Mesothelial cell of epicardium (in vitro differentiated cells): ENCODE measurements around the gene VSTM2B. TPM values are rescaled to one million over a fixed set of nuclear protein-coding genes. Genes with fewer than 3 reads are reported as not detected.

ENCODE experiments used
- DNase-seq, 2 experiments: peaks; one replicate each; pipeline ENCODE4 v3.0.0; 2021; ENCODE audit warnings: low spot score in 2 of 2; ENCODE audit not compliant: unreplicated experiment in 2 of 2
- H3K27ac Mint-ChIP-seq: 2 replicates; pipeline ENCODE4 v1.8.0; 2021; ENCODE audit warnings: mixed read lengths
- H3K27me3 Mint-ChIP-seq: 2 replicates; pipeline ENCODE4 v1.8.0; 2021; ENCODE audit warnings: low read depth, mixed read lengths
- H3K36me3 Mint-ChIP-seq: 2 replicates; pipeline ENCODE4 v1.8.0; 2021; ENCODE audit warnings: mixed read lengths
- H3K4me1 Mint-ChIP-seq: 2 replicates; pipeline ENCODE4 v1.8.0; 2021; ENCODE audit warnings: mixed read lengths
- H3K4me3 Mint-ChIP-seq: 2 replicates; pipeline ENCODE4 v1.8.0; 2021; ENCODE audit warnings: mild to moderate bottlenecking, moderate library complexity, mixed read lengths
- H3K9me3 Mint-ChIP-seq: 2 replicates; pipeline ENCODE4 v1.8.0; 2021; ENCODE audit warnings: mixed read lengths
- CTCF ChIP-seq: fragments of 200-600 bp; sonication (generic); IDR thresholded peaks from one replicate; pipeline ENCODE4 v1.5.0; 2021; ENCODE audit warnings: antibody characterized with exemption; ENCODE audit not compliant: unreplicated experiment
- total RNA-seq: library from RNA; stranded (reverse); gene quantifications from 3 replicates; pipeline ENCODE4 v1.2.1, GENCODE V29; 2021

Gene VSTM2B
- total RNA-seq, 1 donor from 2014 or later: not detected

GRCh38 chr19:29577649-29577963, 51.8 kb downstream of the VSTM2B start:
- Mint-ChIP-seq H3K4me3 (no peak overlapping the region), H3K4me1 (peaks cover 1% of the 10 kb centered on the region), H3K9me3 (peaks cover 5% of the 10 kb centered on the region), H3K27me3 (peaks cover 94% of the 10 kb centered on the region), H3K36me3 (no peaks in the 10 kb centered on the region), H3K27ac (no peak overlapping the region)
- peak in 1 of 2 experiments; percentile 22 for DNase-seq
- TF ChIP-seq CTCF: no peak

GRCh38 chr19:29578349-29578748, 52.6 kb downstream of the VSTM2B start:
- DNase-seq: no peak
- Mint-ChIP-seq H3K4me3 (no peak overlapping the region), H3K27me3 (peaks cover 94% of the 10 kb centered on the region), H3K36me3 (no peaks in the 10 kb centered on the region), H3K9me3 (peaks cover 5% of the 10 kb centered on the region), H3K27ac (no peak overlapping the region), H3K4me1 (peaks cover 1% of the 10 kb centered on the region)
- no peak for TF ChIP-seq CTCF

- H3K4me3 Mint-ChIP-seq: no peak overlapping the region
- peaks cover 91% of the 10 kb centered on the region for H3K27me3 Mint-ChIP-seq
- peak in 1 of 2 experiments; percentile 9 for DNase-seq
- H3K4me1 Mint-ChIP-seq: peaks cover 1% of the 10 kb centered on the region
- H3K9me3 Mint-ChIP-seq: peaks cover 5% of the 10 kb centered on the region
- no peak for TF ChIP-seq CTCF
- H3K27ac Mint-ChIP-seq: no peak overlapping the region
- no peaks in the 10 kb centered on the region for H3K36me3 Mint-ChIP-seq
Measured at GRCh38 chr19:29579308-29579910, 53.6 kb downstream of the VSTM2B start.

GRCh38 chr19:29581398-29581797, 55.6 kb downstream of the VSTM2B start:
- peaks cover 87% of the 10 kb centered on the region for H3K27me3 Mint-ChIP-seq
- no peak for TF ChIP-seq CTCF
- no peak overlapping the region for H3K27ac Mint-ChIP-seq
- H3K4me1 Mint-ChIP-seq: no peaks in the 10 kb centered on the region
- H3K36me3 Mint-ChIP-seq: no peaks in the 10 kb centered on the region
- H3K9me3 Mint-ChIP-seq: peaks cover 5% of the 10 kb centered on the region
- H3K4me3 Mint-ChIP-seq: no peak overlapping the region
- DNase-seq: no peak

GRCh38 chr19:29583196-29583999, 57.6 kb downstream of the VSTM2B start:
- no peak for TF ChIP-seq CTCF
- H3K36me3 Mint-ChIP-seq: no peaks in the 10 kb centered on the region
- H3K4me3 Mint-ChIP-seq: no peak overlapping the region
- no peak overlapping the region for H3K27ac Mint-ChIP-seq
- H3K9me3 Mint-ChIP-seq: peaks cover 5% of the 10 kb centered on the region
- no peaks in the 10 kb centered on the region for H3K4me1 Mint-ChIP-seq
- no peak for DNase-seq
- peaks cover 85% of the 10 kb centered on the region for H3K27me3 Mint-ChIP-seq
